Fibroblast of skin of back (primary cell): Measurements from ENCODE around the gene LGALS9C. TPM values are rescaled to one million over a fixed set of nuclear protein-coding genes. Genes with fewer than 3 reads are reported as not detected.
A peak's percentile ranks its signal among the peaks of the same experiment; 100 is the strongest.
"Not testable (repeated sequence)": the region's sequence is repeated elsewhere in the genome, so short reads cannot be mapped to it uniquely, and the experiment has no call there.

ENCODE experiments used
- DNase-seq: peaks from one replicate; pipeline ENCODE4 v3.0.0-alpha.2; 2013
- polyA plus RNA-seq, 2 experiments: library from polyadenylated mRNA; unstranded; fragments of 120-200 nt; gene quantifications; one replicate each; pipeline ENCODE4 v1.2.1, GENCODE V29; 2013; ENCODE audit not compliant: insufficient read length in 2 of 2

LGALS9C gene
- polyA plus RNA-seq (2013, experiment 1 of 2; ENCODE audit: insufficient read length), result 0.23 TPM
- 0.29 TPM for polyA plus RNA-seq (2013, experiment 2 of 2; ENCODE audit: insufficient read length)

DNA sequence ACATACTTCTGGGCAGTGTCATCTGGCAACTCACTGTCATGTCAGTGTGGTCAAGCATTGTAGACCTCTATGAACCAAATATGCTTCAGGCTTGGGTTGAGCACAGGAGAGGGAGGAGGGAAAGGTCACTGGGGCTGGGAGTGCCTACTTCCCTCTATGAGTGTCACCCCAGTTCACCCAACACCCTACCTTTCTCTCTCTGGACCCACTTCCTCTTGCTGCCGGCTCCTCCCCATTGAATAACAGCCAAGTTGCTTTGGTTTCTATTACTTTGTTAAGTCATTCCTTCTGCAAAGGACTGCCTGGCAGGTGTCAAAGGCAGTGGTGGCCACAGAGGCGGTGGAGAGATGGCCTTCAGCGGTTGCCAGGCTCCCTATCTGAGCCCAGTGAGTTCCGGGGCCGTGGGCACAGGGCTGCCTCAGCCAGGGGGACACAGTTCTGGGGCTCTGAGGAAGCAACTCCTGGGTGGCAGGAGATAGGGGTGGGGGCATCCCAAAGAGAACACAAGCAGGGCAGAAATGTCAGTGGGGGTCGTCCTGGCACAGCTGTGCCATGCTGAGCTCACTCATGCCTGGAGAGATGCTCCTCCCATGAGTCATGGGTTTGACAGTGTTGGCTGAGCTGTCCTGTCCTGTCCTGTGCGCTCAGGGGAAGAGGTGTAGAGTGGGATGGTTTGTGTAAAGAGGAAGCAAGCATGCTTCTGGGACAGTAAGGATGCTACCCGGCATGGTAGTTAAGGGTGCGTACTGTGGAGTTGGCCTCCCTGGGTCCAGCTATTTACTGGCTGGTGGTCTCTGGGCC, at the start of gene LGALS9C:
LGALS9C (plus strand) TSS at position 282 of the 801 bp plus-strand sequence; CDS start at position 348, 66 bp downstream.
- peak; percentile 63 for DNase-seq

DNA sequence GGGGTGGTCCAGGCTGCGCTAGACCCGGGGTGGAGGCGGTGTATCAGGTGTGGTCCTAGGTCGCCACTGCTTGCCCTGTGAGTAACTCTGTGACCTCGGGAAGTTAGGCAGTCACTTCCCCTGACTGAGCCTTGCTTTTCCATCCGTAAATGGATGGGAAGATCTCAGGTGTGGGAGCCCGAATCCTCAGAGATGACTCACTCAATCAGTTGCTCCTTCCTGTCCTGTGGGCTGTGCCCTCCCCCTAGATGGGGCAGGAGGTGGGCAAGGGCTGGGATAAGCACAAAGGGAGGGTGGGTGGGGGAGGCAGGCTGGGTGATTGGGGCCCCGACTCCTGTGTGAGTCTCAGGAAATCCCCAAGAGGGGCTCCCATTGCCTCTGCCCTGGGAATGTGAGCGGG, 44.4 kb upstream of the LGALS9C start:
- not testable (repeated sequence) for DNase-seq

DNA sequence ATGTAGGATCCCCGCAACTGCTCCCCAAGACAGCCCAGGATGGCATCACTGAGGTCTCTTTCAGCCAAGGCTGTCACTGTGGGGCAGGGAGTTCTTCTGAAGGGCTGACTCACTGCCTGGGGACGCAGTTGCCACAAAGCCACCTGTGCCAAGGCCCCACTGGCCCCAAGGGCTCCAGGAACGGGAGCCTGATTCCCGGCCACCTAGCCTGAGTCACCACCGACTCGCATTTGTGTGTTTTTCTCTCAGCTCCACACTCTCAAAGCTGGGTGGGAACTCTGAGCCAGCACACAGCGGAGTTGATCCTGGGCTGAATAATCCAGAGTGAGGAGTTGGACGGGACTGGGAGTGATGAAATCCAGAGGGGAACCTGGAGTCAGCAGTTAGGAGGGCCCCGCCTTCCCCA, 37.1 kb upstream of the LGALS9C start:
- DNase-seq, result not testable (repeated sequence)

DNA sequence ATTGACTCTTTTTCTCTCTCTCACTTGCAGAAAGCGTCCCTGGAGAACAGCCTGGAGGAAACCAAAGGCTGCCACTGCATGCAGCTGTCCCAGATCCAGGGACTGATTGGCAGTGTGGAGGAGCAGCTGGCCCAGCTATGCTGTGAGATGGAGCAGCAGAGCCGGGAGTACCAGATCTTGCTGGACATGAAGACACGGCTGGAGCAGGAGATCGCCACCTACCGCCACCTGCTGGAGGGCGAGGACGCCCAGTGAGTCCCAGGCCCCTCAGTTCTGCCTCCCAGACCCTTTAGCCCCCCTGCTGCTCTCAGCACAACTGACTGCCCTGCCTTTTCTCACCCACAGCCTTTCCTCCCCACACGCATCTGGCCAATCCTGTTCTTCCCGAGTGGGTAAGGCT, 34.5 kb upstream of the LGALS9C start:
- DNase-seq, result not testable (repeated sequence)

DNA sequence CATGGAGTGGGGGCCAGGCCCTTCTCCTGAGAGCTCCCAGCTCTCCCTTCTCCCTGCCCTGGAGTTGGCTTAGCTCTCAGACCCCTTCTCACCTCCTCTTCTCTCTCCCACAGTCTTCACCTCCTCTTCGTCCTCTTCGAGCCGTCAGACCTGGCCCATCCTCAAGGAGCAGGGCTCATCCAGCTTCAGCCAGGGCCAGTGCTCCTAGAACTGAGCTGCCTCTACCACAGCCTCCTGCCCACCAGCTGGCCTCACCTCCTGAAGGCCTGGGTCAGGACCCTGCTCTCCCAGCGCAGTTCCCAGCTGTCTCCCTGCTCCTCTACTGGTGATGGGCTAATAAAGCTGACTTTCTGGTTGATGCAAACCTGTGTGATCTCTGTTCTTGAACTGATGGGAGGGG, 34.1 kb upstream of the LGALS9C start:
- not testable (repeated sequence) for DNase-seq

DNA sequence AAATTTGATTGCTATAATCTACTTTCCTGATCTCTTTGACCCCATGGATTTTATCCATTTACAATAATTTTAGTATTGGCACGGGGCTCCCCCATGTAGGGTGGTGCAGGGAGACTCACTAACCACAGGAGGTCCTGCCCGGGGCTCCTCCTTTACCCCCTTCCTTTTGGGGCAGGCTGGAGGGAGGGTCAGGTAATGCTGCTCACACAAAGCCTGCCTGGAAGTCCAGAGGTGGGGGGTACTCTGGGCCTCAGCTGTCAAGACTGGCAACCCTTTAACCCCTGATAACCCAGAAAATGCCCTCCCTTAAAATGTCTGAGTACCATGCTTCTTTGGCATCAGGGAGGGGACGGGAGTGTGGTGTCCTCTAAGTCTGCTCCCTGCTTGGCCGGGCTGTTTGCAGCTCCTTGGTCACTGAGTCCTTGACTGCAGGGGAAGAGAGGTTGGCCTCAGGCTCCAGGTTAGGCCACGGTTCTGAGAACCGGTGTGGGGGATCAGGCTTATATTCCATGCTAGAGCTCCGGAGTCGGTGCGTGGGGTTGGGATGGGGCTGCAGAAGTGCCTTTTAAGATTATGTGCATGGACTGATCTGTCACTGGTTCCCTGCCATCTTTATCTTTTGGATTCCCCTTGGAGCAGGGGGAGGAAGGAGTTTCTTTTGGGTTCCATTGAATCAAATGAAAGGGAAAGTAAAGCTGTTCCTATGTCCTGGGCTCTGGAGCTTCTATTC, 28.9 kb upstream of the LGALS9C start:
- not testable (repeated sequence) for DNase-seq

DNA sequence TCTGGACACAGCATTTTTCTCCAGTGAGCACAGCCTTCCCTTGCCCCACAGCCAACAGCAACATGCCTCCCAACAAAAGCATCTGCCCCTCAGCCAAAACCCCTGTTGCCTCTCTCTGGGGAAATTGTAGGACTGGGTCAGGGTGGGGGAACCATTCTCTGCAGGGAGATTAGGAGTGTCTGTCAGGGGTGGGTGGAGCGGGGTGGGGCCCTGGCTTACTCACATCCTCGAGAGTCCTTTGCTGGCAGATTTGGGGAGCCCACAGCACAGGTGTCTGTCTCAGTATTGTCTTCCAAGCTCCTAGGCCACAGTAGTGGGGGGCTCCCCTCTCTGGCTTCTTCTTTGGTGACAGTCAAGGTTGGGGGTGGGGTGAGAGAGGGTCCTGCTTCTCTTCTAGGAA, 28.3 kb upstream of the LGALS9C start:
- DNase-seq, result not testable (repeated sequence)

DNA sequence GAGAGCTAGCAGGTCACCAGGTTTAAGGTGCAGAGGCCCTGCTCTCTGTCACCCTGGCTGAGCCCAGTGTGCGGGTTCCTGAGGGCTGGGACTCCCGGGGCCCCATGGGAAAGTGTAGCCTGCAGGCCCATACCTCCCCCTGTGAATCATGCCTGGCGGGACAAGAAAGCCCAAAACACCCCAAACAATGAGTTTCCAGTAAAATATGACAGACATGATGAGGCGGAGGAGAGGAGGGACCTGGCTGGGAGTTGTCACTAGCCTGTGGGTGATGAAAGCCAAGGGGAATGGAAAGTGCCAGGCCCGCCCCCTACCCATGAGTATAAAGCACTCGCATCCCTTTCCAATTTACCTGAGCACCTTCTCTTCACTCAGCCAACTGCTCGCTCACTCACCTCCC, 26.8 kb upstream of the LGALS9C start:
- peak; percentile 49 for DNase-seq

DNA sequence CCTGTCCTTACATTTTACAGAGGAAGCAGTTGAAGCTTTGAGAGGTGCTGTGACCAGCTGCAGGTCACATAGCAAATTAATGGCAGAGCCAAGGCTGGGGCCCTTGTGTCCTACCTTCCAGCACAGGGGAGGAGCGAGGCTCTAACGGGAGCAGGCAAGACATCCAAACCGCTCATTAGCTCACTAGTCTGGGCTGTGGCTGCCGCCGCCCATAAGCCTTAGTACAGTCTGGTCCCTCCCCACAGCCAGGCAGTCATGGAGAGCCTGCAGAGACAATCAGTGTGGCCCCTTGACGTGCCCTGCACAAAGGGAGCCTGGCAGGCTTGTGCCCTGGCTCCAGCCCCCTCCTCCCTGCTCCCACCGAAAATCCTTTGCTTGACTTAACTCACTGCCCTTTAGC, 25.6 kb upstream of the LGALS9C start:
- DNase-seq, result not testable (repeated sequence)

DNA sequence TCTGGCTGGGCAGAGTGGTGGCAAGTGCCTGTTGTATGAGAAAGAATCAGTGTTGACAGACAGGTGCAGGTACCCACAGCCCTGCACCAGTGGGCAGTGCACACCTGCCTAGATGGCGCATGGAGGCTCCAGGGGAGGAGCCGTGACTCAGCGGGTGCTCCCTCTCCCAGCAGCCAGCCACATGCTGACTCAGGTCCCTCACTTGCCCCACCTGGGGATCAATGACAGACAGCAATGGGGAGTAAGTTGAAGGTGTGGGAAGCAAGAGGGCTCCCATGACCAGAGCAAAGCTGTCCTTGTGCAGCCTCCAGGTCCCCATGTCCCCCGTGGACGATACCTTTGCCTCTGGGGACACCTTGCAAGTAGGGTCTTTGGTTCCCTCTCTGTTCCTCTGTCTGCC, 24.6 kb upstream of the LGALS9C start:
- DNase-seq, result not testable (repeated sequence)

DNA sequence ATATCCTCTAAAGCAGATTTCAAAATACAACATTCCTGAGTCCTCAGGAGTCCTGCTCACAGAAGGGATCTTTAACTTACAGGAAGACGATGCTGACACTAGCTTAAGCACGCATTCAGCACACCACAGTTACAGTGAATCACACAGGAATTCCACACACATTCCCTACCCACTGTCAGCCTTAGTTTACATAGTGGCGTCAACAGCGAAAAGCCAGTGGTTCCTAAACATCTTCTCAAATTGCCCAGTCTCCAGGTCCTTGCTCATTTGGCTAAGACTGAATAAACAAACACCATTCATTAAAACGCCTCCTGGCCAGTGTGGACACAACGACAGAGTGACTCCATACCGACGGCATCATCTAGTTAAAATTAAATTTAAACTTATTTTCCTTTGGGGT, 17.6 kb upstream of the LGALS9C start:
- peak; percentile 87 for DNase-seq

DNA sequence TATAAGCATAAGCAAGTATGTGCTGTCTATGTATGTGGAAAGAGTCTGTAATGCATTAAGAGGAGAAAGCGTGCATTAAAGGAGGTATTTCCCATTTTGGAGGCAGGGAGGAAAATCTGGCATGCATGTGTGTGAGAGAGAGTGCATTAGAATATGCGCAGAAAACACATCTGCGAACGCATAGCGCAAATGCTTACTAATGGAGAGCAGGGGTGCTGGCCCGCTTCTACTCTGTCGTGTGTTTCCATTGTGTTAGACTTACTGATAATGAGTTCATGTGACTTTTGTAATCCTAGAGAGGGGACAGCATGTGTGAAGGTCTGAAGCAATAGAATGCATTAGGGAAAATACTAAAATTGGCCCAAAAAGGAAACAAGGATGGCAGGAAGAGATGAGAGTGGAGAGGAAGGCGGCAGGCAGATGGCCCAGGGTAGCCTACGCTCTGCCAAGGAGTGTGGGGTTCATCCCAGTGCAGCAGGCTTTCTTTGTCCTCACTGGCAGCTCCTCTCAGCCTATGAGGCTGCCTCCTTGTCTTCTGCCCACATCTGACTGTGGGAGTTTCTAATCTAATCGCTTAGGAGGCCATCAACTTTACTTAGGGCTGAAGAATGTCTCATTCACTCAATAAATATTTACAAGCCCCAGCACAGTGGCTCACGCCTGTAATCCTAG, 12.6 kb upstream of the LGALS9C start:
- DNase-seq, result peak; percentile 10

DNA sequence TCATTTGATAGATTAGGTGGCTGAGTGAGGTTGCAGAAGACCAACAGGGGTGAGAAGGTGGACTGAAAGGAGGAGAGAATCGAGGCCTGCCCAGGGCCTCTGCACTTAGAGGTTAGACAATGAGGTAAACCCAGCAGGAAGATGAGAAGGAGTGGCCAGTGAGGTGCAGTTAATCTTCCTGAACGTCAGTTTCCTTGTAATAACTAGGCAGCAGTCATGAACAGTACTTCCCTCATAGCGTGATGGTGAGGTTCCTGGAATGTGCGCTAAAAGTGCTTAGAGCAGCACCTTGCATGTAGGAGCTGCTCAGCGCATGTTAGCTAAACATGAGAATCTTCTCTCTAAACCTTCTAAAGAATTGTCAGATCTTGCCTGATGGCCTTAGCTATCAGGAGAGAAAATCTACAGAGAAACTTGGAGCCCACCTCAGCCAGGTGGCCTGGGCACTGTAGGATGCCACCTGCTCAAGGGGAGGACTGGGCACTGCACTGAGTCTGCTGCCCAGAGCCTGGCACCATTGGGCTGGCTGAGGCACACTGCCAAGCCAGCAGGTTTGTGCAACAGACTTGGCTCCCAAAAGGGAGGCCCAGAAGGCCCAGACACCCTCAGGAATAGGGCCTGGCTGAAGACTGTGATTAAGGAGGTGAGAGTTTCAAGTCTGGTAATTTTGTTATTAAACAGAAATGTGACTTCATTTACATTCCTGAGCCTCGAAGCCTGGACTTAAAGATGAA, 10.2 kb upstream of the LGALS9C start:
- not testable (repeated sequence) for DNase-seq

DNA sequence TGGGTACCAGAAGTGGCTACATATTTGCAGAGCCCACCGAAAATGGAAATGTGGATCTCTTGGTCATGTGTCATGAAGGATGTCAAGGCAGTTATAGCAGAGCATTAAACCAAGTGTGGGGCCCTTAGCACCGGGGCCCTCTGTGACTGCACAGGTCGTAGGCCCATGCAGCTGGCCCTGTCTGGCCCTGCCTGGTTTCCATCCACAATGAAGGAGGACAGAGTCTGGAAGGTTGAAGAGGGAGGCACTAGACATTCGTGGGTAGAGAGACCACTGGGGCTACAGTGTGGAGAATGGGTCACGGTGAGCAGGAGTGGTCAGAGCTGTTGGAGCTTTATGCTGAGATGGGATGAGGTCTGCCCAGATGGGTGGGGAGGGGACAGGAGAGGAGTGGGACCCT, 9.6 kb upstream of the LGALS9C start:
- DNase-seq, result not testable (repeated sequence)

DNA sequence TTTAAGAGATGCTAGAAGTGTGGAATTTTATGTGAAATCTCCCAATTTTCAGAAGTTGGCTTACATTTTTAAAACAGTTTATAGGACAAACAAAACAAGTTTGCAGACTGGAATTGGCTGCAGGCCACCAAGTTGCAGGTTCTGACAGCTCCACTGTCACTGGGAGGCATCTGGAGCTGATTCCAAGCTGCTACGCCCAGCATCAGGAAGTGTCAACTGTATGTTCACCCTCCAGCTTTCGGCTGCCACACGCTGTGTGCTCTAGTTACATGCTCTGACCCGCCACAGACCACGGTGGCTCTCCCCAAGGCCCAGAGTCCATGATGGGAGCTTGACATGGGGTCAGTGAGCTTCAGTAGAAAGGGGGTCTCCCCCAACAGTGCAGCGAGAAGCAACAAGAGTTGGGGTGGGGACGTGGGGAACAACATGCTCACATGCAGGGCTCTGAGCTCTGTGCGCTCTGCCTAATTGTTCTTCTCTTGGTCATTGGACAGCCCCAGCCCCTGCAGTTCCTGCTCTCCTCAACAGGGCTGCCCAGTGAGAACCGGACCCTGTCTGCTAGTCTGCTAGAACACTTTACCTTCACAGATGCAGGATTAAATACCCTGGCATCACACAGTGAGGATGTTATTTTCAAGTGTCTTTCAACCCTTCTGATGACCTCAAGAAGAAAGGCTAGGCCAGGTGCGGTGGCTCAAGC, 8.0 kb upstream of the LGALS9C start:
- DNase-seq, result not testable (repeated sequence)

DNA sequence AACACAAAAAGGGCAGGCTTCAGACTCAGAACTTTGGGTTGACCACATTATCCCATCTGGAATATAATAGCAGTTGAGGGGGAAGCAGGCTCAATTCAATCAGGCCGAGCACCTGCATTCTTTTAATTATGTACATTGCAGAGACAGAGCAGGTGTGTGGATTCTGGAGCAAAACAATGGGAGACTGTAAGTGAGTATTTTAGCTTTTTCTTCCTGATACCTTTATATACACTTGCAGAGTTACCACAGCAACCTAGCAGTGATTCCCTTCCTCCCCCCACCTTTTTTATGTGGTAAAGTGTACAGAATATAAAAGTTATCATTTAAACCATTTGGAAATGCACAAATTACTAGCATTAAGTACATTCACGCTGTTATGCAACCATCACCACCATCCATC, 6.8 kb upstream of the LGALS9C start:
- not testable (repeated sequence) for DNase-seq

DNA sequence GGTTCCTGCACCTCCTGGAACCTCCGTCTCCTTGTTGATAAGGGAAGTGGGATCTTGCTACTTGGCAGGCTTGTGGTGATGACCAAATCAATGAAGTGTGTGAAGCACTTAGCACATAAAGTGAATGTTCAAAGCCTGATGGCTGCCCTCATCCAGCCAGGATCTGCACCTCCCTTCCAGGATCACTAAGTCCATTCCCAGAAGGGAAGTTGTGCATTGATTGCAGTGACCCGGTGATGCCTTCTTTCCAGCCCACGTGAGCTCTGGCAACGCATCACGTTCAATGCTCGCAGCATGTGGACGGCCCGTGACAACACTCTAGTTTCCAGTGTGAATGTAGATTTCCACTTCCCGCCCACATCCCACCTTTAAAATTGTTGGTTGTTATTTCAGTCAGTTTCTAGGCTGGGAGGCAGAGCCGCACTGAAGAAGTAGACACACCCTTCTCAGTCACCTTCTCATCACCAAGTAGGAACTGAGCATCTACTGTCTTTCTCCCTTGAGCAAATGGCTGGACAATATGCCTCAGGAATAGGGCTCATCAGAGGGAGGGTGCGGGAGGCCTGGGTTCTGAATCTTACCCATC, 6.2 kb upstream of the LGALS9C start:
- DNase-seq, result not testable (repeated sequence)

DNA sequence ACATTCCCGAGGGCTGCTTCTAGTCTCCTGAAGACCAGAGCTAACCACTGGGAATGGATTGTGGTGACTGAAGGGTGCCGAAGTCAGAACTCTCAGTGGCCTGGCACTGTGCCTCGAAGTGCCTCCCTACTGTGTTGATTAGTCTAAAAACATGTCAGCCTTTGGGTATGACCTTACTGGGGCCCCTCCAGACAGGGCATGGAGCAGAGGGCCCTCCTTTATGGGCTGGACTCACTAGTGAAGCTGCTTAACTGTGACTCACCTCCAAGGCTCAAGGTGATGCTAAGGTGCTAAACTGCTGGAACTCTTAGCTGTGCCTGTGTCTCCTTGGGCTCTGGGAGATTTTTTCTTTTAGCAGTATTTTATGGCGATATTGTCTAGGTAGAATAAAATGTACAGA, 2.6 kb upstream of the LGALS9C start:
- DNase-seq, result not testable (repeated sequence)

DNA sequence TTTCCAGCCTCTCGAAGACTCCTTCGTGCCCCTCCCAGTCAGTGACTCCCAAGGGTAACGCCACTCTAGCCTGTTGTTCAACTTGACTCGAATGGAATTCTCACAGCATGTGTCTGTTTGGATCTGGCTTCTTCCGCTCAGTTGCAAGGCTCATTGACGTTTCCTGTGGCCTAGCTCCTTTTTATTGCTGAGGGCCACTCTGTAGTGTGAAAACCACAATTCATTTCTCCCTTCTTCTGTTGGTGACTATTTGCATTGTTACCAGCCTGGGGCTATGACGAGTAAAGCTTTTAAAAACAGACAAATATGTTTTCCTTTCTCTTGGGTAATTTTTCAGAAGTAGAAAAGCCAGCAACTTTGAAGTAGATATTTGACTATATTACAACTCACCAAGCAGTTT, 1.8 kb upstream of the LGALS9C start:
- peak; percentile 77 for DNase-seq

DNA sequence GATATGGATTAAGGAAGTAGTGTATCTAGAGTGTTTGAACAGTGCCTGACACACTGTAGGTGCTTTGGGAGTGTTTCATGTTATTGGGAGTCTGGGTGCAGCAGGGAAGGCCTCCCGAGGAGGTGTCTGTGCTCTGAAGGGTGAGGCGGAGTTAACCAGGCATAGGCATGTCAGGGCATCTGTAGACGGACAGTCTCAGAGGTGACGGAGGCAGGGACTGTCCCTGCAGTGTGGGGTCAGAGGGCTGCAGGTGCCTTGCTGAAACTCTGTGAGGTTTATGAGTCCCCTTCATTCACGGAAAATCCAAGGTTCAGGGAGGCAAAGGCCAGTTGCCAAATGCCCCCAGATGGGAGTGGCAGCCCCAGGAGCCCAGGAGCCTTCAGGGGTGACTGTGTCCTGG, 778 bp downstream of the LGALS9C start:
- not testable (repeated sequence) for DNase-seq

DNA sequence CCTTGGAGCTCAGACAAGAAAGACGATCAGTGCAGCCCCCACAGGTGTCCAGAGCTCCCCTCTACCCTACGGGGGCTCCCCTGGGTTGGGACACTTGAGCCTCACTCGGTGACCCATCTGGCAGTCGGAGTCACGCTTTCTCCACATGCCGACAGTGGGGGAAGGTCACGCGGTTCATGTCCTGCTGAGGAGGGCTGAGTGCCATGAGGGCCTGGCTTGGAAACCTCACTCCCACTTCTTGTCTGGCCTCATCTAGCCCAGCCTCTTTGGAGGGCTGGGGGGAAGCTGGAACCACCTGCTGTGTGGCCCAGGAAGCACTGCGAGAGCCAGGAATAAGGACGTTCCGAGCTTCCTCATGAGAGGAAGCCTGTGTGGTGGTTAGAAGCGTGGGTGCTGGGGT, 1.8 kb downstream of the LGALS9C start:
- not testable (repeated sequence) for DNase-seq
